Esophagus muscularis mucosa (tissue), 4 donors: ENCODE data around the gene DIP2A. TPM values are rescaled to one million over a fixed set of nuclear protein-coding genes. Genes with fewer than 3 reads are reported as not detected.

Experiments used
- DNase-seq: peaks from one replicate; pipeline ENCODE4 v3.0.0-alpha.2; 2017; ENCODE audit errors: extremely low spot score
- H3K27ac ChIP-seq, 4 donors: fragments of 200-600 bp; sonication (generic); replicated peaks in 1 of 4; 1 replicate in 3 of 4; 2 replicates in 1 of 4; pipeline ENCODE4 v1.5.1; 2016 to 2019; ENCODE audit warnings: mild to moderate bottlenecking in 1 of 4
- H3K27me3 ChIP-seq, 4 donors: fragments of 200-600 bp; sonication (generic); one replicate each; pipeline versions ENCODE4 v1.5.1 to v1.6.0; 2016 to 2019
- H3K36me3 ChIP-seq, 4 donors: fragments of 200-600 bp; sonication (generic); one replicate each; pipeline ENCODE4 v1.5.1; 2016 to 2019
- H3K4me1 ChIP-seq, 4 donors: fragments of 200-600 bp; sonication (generic); one replicate each; pipeline ENCODE4 v1.5.1; 2016 to 2019
- H3K4me3 ChIP-seq, 4 donors: fragments of 200-600 bp; sonication (generic); 1 replicate in 2 of 4; 2 replicates in 2 of 4; pipeline ENCODE4 v1.5.1; 2016 to 2019; ENCODE audit warnings: mild to moderate bottlenecking in 4 of 4, moderate library complexity in 1 of 4
- H3K9me3 ChIP-seq, 4 donors: fragments of 200-600 bp; sonication (generic); 1 replicate in 3 of 4; 2 replicates in 1 of 4; pipeline ENCODE4 v1.5.1; 2016 to 2019
- EP300 ChIP-seq: sonication (generic); formaldehyde crosslinking; IDR thresholded peaks from one replicate; pipeline ENCODE4 v1.6.1; 2017; ENCODE audit warnings: antibody characterized with exemption
- POLR2A ChIP-seq: fragments of 450-650 bp; IDR thresholded peaks from one replicate; pipeline ENCODE4 v1.6.1; 2017; ENCODE audit warnings: antibody characterized with exemption, moderate library complexity, mild to moderate bottlenecking, low read depth
- POLR2AphosphoS5 ChIP-seq, 2 donors: sonication (generic); formaldehyde crosslinking; IDR thresholded peaks; one replicate each; pipeline ENCODE4 v1.6.1; 2017; ENCODE audit warnings: antibody characterized with exemption in 2 of 2
- WGBS: methylation state at CpG from one replicate; pipeline ENCODE4 v1.1.5; 2018; 5-methylcytosine and 5-hydroxymethylcytosine counted together
- intact Hi-C: fragments of 100-400 bp; cut with DNase I; formaldehyde crosslinking; loops from one replicate; pipeline ENCODE4 v1.15.1; 2023
- total RNA-seq, 4 donors: library from RNA; depleted of rRNA; stranded (reverse); fragments of >200 nt; gene quantifications; one replicate each; pipeline versions ENCODE4 v1.1.0 to v1.2.1, GENCODE V29; 2016
- TF ChIP-seq, protein P1 (sequence below), 3 experiments: fragments of 200-600 bp in 2 of 3; fragments of 450-650 bp in 1 of 3; sonication (generic) in 2 of 3; IDR thresholded peaks; one replicate each; pipeline ENCODE4 v1.5.1; 2017 to 2019; ENCODE audit warnings: antibody characterized with exemption in 3 of 3, mild to moderate bottlenecking in 2 of 3, moderate library complexity in 1 of 3

Gene DIP2A
- total RNA-seq, 4 donors from 2014 or later, result 19.2 to 33.4 (median 28.7) TPM

DNA sequence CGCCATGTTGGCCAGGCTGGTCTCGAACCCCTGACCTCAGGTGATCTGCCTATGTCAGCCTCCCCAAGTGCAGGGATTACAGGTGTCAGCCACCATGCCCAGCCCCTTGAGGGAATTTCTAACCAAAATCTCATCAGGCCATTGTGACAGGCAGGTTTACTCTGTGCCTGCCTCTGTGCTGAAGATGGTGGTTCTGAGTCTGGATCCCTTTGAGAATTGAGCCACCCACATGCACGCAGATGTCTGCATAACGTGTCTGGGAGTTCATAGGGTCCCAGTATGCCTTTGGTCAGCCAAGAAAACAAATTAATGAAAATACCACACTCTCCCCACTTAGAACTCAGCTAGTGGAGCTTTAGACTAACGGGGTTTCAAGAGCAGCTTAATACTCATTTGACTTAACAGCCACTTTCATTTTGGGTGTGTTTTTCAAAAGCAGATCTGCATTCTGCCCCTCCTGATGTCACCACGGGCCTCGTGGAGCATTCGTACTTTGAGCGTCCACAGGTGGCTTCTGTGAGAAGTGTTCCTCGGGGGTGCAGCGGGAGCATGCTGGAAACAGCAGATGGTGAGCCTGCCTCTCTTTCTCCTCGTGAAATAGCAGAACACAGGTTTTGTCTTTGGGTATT lies 45.3 kb downstream of the DIP2A start:
- DNase-seq, result no peak
- Histone ChIP-seq H3K36me3 (peaks cover 11 to 74% (median 49%) of the 10 kb centered on the region in 4 donors), H3K27me3 (no peaks in the 10 kb centered on the region), H3K4me1 (peaks cover 0 to 3% (median 0%) of the 10 kb centered on the region in 4 donors), H3K9me3 (no peaks in the 10 kb centered on the region), H3K4me3 (no peak overlapping the region), H3K27ac (no peak overlapping the region)
- TF ChIP-seq, protein P1, sequence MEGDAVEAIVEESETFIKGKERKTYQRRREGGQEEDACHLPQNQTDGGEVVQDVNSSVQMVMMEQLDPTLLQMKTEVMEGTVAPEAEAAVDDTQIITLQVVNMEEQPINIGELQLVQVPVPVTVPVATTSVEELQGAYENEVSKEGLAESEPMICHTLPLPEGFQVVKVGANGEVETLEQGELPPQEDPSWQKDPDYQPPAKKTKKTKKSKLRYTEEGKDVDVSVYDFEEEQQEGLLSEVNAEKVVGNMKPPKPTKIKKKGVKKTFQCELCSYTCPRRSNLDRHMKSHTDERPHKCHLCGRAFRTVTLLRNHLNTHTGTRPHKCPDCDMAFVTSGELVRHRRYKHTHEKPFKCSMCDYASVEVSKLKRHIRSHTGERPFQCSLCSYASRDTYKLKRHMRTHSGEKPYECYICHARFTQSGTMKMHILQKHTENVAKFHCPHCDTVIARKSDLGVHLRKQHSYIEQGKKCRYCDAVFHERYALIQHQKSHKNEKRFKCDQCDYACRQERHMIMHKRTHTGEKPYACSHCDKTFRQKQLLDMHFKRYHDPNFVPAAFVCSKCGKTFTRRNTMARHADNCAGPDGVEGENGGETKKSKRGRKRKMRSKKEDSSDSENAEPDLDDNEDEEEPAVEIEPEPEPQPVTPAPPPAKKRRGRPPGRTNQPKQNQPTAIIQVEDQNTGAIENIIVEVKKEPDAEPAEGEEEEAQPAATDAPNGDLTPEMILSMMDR (IDR thresholded peaks at IDR 0.05), result no peak
- intact Hi-C loops, result no loop called here
- WGBS, result 83% methylated on average over 10 of the region's 12 CpGs

DNA sequence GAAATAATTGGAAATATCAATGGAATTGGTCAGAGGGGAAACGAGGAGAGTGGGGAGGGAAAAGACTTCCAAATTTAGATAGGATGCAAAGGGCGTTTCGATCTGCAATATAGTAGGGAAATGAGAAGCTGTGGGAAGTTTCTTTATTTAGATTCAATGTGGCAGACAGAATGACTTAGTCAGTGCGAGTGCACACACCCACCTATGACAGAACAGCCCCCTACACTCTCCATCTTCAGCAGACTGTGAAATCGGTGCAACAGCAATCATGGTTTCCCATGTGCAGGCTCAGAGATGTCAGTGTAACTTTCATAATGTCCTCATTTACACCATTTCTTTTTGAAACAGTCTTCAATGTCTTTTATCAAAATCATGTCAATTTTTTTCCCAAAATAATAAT lies 46.0 kb downstream of the DIP2A start:
- H3K36me3 ChIP-seq, result peaks cover 10 to 74% (median 49%) of the 10 kb centered on the region in 4 donors
- no peak overlapping the region for H3K4me3 ChIP-seq
- H3K27me3 ChIP-seq, result no peaks in the 10 kb centered on the region
- no peak for DNase-seq
- 88% methylated on average over 5 of the region's 5 CpGs for whole genome bisulfite sequencing
- peaks cover 0 to 3% (median 0%) of the 10 kb centered on the region in 4 donors for H3K4me1 ChIP-seq
- no peaks in the 10 kb centered on the region for H3K9me3 ChIP-seq
- TF ChIP-seq EP300 (no peak), POLR2A (no peak), POLR2AphosphoS5 (IDR thresholded peaks at IDR 0.05) (no peak)
- TF ChIP-seq, protein P1 (IDR thresholded peaks at IDR 0.05), result no peak
- intact Hi-C loops, result no loop called here
- no peak overlapping the region for H3K27ac ChIP-seq

DNA sequence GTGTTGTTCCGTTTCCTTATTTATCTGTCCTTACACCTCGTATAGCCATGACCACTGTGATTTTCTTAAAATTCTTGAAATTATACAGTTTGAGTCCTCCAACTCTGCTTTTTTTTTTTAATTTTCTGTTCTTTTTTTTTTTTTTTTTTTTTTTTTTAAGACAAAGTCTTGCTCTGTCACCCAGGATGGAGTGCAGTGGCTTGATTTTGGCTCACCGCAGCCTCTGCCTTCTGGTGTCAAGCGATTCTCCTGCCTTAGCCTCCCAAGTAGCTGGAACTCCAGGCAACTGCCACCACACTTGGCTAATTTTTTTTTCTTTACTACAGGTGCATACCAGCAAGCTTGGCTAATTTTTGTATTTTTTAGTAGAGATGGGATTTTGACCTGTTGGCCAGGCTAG lies 48.9 kb downstream of the DIP2A start:
- intact Hi-C loops, result no loop called here
- Histone ChIP-seq H3K4me3 (no peak overlapping the region), H3K27ac (no peak overlapping the region), H3K27me3 (no peaks in the 10 kb centered on the region), H3K9me3 (no peaks in the 10 kb centered on the region), H3K36me3 (peaks cover 36 to 81% (median 72%) of the 10 kb centered on the region in 4 donors), H3K4me1 (no peaks in the 10 kb centered on the region)
- no peak for DNase-seq
- TF ChIP-seq EP300 (no peak), POLR2AphosphoS5 (IDR thresholded peaks at IDR 0.05) (no peak), POLR2A (no peak)
- TF ChIP-seq, protein P1 (IDR thresholded peaks at IDR 0.05), result no peak
- 85% methylated on average over 4 of the region's 4 CpGs for WGBS

DNA sequence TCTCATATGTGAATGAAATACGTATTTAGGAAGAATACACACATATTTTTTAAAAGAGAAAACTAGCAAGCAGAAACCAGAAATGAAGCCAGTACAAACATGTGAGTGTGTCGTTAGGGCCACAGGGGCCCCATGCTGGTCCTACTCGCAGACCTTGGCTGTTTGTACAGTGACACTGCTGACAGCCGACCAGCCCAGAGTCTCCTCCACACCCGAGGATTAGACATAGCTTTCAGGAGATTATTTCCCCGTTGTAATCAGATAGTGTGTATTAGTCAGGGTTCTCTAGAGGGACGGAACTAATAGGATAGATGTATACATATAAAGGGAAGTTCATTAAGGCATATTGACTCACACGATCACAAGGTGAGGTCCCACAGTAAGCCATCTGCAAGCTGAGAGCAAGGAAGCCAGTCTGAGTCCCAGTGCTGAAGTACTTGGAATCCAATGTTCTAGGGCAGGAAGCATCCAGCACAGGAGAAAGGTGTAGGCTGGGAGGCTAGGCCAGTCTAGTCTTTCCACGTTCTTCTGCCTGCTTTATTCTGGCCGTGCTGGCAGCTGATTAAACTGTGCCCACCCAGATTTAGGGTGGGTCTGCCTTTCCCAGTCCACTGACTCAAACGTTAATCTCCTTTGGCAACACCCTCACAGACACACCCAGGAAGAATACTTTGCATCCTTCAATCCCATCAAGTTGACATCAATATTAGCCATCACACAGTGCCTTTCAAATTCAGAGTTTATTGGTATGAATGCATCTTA lies 51.2 kb downstream of the DIP2A start:
- Histone ChIP-seq H3K27me3 (no peaks in the 10 kb centered on the region), H3K27ac (no peak overlapping the region), H3K36me3 (peaks cover 28 to 74% (median 60%) of the 10 kb centered on the region in 4 donors), H3K4me3 (no peak overlapping the region), H3K9me3 (no peaks in the 10 kb centered on the region), H3K4me1 (peaks cover 1 to 3% (median 2%) of the 10 kb centered on the region in 4 donors)
- intact Hi-C loops, result no loop called here
- 77% methylated on average over 10 of the region's 11 CpGs for WGBS
- DNase-seq, result no peak
- no peak for TF ChIP-seq EP300
- no peak for TF ChIP-seq POLR2A
- no peak for TF ChIP-seq POLR2AphosphoS5 (IDR thresholded peaks at IDR 0.05)
- TF ChIP-seq, protein P1 (IDR thresholded peaks at IDR 0.05), result no peak
